HG03097 (cell line): ENCODE measurements around the gene CRELD2.

Experiments
- ATAC-seq: cut with Tn5 transposase; IDR thresholded peaks from one replicate; pipeline ENCODE4 v1.9.1; 2021; ENCODE audit not compliant: unreplicated experiment, low FRiP score

The CRELD2 gene, protein sequence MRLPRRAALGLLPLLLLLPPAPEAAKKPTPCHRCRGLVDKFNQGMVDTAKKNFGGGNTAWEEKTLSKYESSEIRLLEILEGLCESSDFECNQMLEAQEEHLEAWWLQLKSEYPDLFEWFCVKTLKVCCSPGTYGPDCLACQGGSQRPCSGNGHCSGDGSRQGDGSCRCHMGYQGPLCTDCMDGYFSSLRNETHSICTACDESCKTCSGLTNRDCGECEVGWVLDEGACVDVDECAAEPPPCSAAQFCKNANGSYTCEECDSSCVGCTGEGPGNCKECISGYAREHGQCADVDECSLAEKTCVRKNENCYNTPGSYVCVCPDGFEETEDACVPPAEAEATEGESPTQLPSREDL

DNA sequence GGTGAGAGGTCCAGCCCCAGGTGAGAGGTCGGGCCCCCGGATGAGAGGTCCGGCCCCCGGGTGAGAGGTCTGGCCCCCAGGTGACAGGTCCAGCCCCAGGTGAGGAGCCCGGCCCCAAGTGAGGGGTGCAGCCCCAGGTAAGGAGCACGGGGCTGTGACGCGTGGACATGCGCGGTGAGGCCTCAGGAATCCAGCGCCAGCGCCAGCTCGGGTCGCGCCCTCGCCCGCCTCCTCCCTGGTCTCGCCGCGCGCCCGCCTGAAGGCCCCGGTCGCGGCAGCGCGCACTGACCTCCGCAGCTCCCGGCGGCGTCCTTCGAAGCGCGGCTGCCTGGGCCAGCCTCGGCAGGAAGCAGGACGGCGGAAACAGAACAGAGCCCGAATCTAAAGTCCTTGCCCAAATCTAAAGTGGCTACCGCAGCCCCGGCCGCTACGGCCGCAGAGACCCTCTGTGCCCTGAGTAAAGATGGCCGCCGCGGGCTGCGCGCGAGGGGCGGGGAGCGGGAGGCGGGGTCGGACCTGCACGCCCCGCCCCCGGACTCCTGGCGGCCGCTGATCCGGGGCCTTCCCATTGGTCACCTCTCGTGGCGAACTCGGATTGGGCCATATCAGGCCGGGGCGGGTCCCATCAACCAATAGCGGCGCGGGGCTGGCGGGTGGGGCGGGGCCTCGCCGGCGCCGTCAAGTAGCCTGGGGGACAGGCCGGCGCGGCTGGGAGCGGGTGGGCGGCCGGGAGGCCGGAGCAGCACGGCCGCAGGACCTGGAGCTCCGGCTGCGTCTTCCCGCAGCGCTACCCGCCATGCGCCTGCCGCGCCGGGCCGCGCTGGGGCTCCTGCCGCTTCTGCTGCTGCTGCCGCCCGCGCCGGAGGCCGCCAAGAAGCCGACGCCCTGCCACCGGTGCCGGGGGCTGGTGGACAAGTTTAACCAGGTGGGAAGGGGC, at the start of gene CRELD2, which contains the start of gene ALG12:
Gene CRELD2 (plus strand): TSS at position 661 of the 937 bp plus-strand sequence. CDS start 136 bp downstream, at position 797.
Gene ALG12 (minus strand): TSS at position 465 of the 937 bp plus-strand sequence. CDS start 4,673 bp downstream, outside the sequence.
- ATAC-seq, result peak; percentile 82

DNA sequence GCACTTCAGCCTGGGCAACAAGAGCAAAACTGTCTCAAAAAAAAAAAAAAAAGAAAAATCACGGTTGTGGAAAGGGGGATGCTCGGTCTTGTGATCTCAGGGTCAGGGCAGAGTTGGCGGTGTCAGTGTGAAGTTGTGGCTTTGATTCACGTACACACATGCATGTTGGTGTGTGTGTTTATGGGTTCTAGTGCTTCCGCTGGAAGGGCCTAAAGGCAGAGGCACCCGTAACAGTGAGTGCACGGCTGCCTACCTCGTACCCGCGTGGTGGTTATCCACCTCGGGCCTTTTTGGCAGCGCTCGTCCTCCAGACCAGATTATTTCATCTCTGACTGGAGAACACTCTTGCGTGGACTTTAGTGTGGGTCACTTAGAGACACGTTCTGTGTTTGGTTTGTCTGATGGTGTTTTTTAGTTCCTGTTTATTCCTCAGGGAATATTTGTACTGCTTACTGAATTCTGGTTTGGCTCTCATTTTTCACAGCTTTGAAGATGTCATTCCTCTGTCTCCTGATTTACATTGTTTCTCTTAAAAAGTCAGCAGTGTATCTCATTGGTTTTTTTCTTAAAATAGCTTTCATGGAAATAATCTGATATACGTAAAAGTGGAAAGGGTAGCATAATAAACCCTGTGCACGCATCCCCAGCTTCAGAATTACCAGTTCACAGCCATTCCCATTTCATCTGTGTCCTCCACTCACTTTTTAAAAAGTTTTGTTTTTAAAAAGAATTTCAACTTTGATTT, 49.2 kb upstream of the CRELD2 start:
- ATAC-seq, result no peak

DNA sequence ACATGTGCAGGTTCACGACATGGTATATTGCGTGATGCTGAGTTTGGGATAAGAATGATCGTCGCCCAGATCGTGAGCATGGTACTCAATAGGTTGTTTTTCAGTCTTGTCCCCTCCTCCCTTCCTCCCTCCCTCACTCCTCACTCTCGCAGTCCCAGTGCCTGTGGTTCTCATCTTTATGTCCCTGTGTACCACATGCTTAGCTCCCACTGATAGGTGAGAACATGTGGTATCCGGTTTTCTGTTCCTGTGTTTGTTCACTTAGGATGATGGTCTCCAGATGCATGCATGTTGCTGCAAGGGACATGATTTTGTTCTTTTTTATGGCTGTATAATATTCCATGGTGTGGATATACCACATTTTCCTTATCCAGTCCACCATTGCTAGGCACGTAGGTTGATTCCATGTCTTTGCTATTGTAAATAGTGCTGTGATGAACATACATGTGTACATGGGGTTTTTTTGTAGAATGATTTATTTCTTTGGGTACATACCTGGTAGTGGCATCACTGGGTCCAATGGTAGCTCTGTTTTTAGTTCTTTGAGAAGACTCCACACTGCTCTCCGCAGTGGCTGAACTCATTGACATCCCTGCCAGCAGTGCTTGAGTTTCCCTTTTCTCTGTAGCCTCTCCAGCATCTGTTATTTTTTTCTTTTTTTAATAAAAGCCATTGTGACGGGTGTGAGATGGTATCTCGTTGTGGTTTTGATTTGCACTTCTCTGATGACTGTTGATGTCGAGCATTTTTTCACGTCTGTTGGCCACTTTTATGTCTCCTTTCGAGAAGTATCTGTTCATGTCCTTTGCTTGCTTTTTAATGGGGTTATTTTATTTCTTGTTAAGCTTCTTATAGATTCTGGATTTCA, 48.4 kb upstream of the CRELD2 start:
- no peak for ATAC-seq

DNA sequence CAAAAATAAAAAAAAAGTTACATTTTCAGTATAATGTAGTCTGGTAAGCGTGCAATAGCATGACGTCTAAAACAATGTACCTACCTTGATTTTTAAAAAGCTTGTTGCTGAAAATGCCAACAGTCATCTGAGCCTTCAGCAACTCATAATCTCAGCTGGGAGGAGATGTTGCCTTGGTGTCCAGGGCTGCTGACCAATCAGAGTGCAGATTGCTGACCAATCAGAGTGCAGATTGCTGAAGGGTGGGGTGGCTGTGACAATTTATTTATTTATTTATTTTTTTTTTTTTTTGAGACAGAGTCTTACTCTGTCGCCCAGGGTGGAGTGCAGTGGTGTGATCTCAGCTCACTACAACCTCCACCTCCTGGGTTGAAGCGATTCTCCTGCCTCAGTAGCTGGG, 47.0 kb upstream of the CRELD2 start:
- no peak for ATAC-seq

DNA sequence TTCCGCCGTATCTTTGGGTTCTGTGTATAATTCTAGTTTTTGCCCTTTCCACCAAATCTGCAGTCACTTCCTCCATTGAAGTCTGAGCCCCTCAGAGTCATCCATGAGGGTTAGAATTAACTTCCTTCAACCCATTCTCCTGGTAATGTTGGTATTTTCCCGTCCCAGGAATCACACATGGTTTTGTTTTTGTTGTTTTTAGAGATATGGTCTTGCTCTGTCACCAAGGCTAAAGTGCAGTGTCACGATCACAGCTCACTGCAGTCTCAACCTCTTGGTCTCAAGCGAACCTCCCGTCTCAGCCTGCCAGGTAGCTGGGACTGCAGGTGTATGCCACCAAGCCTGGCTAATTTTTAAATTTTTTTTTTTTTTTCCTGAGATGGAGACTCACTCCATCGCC, 46.1 kb upstream of the CRELD2 start:
- ATAC-seq, result no peak

DNA sequence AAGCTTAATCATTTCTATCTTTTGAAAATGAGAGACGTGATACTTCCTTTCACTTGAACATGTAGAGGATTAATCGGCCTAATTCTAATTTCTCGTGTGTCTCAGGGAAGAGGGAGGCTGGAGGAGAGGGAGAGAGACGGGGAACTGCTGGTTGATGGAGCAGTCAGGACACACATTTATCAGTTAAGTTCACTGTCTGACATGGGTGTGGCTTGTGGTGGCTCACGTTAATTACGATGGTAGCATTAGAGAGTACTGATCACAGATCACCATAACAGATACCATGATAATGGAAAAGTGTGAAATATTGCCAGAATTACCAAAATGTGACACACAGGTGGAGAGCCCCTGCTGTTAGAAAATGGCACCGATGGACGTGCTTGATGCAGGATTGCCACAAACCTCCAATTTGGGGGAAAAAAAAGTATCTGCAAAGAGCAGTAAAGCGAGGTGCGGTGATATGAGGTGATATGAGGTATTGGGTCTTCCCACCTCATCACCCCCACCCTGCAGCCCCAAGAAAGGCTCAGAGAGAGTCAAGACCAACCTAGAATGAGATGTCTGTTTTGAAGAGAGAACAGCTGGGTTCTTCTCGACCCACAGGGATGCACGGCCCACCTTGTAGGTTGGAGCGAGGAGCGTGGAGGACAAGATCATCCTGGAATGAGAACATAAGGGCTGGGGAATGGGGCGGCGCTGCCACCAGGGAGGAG, 45.0 kb upstream of the CRELD2 start:
- ATAC-seq, result no peak

DNA sequence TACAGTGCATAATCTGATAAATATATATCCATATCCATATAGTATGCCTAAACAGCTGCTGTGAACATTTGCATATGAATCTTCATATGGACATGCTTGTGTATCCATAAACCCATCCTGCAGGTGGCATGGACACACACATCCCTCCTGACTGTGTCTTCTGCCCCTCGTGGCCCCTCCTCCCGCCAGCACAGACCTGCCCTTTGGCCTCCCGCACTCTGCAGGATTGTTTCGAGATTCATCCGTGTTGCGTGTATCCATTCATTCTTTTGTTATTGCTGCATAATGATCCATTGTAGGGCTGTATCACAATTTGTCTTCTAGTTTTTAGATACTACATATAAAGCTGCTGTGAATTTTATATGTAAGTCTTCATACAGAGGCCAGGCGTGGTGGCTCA, 40.8 kb upstream of the CRELD2 start:
- no peak for ATAC-seq

DNA sequence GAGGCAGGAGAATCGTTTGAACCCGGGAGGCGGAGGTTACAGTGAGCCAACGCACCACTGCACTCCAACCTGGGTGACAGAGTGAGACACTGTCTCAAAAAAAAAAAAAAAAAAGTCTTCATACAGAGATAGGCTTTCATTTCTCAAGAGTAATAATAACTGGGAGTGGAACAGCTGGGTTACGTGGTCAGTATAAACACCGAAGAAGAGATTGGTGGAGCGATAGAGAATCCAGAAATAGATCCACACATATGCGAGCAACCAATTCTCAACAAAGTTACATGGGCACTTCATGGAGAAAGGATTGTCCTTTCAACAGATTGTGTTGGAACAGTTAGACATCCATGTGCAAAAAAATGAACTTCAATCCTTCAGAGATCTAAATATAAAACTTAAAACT, 40.2 kb upstream of the CRELD2 start:
- no peak for ATAC-seq

DNA sequence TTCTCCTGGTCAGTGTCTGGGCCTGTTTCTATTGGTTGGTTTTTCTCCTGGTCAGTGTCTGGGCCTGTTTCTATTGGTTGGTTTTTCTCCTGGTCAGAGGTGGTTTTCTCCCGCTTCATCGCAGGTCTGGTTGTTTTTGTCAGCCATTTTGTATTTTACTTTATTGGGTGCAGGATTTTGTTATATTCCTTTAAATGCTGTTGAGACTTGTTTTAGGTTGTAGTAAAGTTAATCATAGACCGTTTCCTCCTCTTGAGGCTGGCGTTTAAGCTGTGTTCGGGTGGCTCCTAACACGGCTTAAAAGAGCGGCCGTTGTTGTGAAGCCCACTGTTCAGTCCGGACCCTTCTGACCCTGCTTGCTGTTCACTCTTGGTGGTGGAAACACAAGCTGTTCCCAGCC, 38.6 kb upstream of the CRELD2 start:
- ATAC-seq, result no peak

DNA sequence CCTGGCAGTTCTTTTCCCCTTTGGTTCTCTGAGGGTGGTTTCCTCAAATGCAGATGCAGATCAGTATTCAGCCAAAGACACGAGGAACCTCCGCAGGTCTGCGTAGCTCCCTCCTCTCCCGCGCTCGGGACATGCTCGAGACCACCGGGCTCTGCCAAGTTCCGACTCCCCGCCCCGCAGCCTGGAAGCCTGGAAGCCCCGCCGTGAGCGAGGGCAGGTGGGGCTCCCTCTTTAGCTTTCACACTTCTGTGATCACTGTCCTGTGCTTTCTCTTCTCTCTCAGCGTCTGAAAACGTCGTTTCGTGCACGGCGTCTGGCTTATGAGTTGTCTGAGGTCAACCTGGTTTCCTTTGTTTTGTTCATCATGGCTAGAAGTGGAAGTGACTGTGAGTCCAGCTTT, 38.2 kb upstream of the CRELD2 start:
- ATAC-seq, result no peak

DNA sequence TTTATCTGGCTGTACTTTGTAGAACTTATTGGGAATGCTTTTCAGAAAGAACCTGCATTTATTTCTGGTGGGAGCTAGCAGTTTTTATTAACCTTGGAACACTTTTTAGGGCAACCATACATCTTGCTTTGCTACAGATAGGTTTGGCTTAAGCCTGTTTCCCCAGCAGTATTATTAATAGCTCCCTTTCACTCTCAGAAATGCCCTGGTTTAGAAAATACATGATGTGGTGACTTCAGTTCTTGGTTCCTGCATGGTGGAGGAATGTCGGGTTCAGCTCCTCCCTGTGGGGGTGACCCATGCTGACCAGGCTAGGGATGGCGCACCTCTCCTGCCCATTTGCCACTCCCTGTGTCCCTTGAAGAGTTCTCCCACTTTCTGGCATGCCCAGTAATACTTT, 36.6 kb upstream of the CRELD2 start:
- ATAC-seq, result no peak

DNA sequence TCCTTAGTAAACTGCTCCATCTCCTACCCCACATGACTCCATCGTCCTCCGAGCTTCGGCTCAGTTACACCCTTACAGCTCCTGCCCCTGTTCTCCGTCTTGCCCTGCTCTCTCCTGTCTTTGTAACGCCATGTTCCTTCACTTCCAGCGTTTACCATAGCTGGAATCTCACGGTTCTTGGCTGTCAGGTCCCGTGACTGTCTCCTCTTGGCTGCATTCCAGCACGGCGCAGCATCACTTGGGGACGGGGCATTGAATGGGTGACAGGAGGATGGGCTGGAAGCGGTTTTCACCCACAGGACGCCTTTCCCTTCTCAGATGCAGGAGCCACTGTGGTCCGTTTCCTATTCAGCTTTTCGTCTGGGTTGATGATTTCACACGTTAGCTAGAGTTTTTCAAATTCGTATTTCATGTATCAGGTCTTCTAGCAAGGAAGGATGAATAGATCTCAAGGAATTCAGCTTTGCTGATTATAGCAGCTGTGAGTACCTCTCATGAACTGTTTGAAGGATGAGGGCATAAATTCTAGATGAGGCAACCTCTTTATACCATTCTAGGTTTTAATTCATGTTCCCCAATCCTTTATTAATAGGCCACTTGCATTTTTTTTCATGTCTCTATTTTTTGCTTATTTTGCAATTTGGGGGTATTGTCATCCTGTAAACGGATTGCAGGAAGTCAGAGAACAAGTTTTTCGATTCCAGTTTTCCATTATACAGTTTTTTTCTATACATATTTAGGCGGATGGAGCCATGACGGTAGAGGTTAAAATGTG, 35.7 kb upstream of the CRELD2 start:
- no peak for ATAC-seq

DNA sequence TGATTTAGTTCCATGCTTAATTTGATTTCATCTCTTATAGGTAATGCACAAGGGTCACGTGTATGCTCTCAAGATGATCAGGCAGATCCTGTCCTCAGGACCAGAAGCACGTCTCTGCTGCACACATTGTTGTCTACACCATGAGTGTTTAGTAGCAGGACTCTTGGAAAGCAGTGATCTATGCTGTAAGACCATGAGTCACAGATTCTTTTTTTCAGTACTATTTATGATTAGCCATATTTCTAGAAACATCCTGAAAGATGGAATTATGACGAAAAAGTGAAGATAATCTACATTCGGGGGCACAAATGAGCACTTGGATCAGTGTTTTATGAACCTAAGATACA, 35.2 kb upstream of the CRELD2 start:
- ATAC-seq, result no peak

DNA sequence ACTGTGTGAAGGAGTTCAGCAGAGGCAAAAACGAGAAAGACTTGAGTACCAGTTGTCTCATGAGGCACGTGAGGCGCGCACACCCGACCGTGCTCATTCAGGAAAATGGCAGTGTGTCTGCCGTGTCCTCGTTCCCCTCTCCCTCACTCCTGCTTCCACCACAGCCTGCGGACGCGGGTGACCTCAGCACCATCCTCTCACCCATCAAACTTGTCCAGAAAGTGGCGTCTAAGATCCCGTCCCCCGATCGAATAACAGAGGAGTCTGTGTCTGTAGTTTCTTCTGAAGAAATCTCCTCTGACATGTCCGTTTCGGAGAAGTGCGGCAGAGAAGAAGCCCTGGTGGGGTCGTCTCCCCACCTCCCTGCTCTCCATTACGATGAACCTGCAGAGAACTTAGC, 34.4 kb upstream of the CRELD2 start:
- ATAC-seq, result no peak

DNA sequence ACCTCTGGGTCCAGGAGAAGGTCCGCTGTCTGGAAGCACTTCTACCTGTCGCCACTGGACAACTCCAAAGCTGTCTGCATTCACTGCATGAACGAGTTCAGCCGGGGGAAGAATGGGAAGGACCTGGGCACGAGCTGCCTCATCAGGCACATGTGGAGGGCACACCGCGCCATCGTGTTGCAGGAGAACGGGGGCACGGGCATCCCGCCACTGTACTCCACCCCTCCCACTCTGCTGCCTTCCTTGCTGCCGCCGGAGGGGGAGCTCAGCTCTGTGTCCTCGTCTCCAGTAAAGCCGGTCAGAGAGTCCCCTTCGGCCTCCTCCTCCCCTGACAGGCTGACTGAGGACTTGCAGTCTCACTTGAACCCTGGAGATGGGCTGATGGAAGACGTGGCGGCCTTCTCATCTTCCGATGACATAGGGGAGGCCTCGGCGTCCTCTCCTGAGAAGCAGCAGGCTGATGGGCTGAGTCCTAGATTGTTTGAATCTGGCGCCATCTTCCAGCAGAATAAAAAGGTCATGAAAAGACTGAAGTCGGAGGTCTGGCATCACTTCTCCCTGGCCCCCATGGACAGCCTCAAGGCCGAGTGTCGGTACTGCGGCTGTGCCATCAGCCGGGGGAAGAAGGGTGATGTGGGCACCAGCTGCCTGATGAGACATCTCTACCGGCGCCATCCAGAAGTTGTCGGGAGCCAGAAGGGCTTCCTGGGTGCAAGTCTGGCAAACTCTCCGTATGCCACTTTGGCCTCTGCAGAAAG, 33.8 kb upstream of the CRELD2 start:
- no peak for ATAC-seq

DNA sequence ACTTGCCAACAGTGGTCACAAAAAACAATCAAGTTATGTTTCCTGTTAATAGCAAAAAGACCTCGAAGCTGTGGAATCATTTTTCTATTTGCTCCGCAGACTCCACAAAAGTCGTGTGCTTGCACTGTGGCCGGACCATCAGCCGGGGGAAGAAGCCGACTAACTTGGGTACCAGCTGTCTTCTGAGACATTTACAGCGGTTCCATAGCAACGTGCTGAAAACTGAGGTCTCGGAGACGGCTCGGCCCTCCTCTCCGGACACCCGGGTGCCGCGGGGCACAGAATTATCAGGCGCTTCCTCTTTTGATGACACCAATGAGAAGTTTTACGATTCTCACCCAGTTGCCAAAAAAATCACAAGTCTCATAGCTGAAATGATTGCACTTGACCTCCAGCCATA, 33.2 kb upstream of the CRELD2 start:
- no peak for ATAC-seq

DNA sequence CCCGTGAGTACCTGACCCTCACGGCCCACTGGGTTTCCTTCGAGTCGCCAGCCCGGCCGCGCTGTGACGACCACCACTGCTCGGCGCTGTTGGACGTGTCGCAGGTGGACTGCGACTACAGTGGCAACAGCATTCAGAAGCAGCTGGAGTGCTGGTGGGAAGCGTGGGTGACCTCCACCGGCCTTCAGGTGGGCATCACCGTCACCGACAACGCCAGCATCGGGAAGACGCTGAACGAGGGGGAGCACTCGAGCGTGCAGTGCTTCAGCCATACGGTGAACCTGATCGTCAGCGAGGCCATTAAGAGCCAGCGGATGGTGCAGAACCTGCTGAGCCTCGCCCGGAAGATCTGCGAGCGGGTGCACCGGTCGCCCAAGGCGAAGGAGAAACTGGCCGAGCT, 32.6 kb upstream of the CRELD2 start:
- ATAC-seq, result no peak
